K562 (cell line): ENCODE measurements around the gene HDLBP. TPM values are rescaled to one million over a fixed set of nuclear protein-coding genes. Genes with fewer than 3 reads are reported as not detected.

Source experiments
- BRCA1 ChIP-seq, 2 experiments: fragments of 450-650 bp in 1 of 2; sonication (generic) in 1 of 2; formaldehyde crosslinking in 1 of 2; IDR thresholded peaks; 2 replicates each; pipeline versions ENCODE4 v1.5.0 to v1.6.1; 2017 to 2020; ENCODE audit warnings: mild to moderate bottlenecking in 1 of 2, missing genetic modification reagents in 1 of 2
- C11orf30 ChIP-seq: fragments of 450-650 bp; IDR thresholded peaks from 2 replicates; pipeline ENCODE4 v1.6.1; 2016; ENCODE audit warnings: low read depth, mild to moderate bottlenecking
- CXXC5 ChIP-seq: fragments of 250-450 bp; sonication (Bioruptor Pico); IDR thresholded peaks from 2 replicates; pipeline ENCODE4 v1.8.0; 2022; ENCODE audit warnings: inconsistent platforms, mild to moderate bottlenecking, moderate library complexity
- DPF2 ChIP-seq: fragments of 450-650 bp; IDR thresholded peaks from 2 replicates; pipeline ENCODE4 v1.6.1; 2016
- EWSR1 ChIP-seq: fragments of 450-650 bp; IDR thresholded peaks from 2 replicates; pipeline ENCODE4 v1.6.1; 2018; ENCODE audit warnings: borderline replicate concordance, mild to moderate bottlenecking, low read depth, moderate library complexity; ENCODE audit not compliant: partially characterized antibody
- KLF1 ChIP-seq: fragments of 450-650 bp; IDR thresholded peaks from 2 replicates; pipeline ENCODE4 v1.6.1; 2016; ENCODE audit warnings: missing genetic modification characterization, missing compliant biosample characterization
- MCM2 ChIP-seq: fragments of 450-650 bp; IDR thresholded peaks from 2 replicates; pipeline ENCODE4 v1.6.1; 2017; ENCODE audit warnings: low read depth, mild to moderate bottlenecking
- PCBP1 ChIP-seq: fragments of 200-400 bp; formaldehyde crosslinking; IDR thresholded peaks from 2 replicates; pipeline ENCODE4 v1.6.1; 2018; ENCODE audit warnings: mild to moderate bottlenecking, low read depth, low read length; ENCODE audit not compliant: poor library complexity, severe bottlenecking
- POLR2B ChIP-seq: fragments of 450-650 bp; IDR thresholded peaks from 2 replicates; pipeline ENCODE4 v1.6.1; 2018; ENCODE audit warnings: low read depth; ENCODE audit not compliant: partially characterized antibody
- PTRF ChIP-seq: fragments of 450-650 bp; IDR thresholded peaks from 2 replicates; pipeline ENCODE4 v1.6.1; 2016; ENCODE audit warnings: mild to moderate bottlenecking, missing genetic modification characterization, missing compliant biosample characterization
- RBM22 ChIP-seq: fragments of 200-400 bp; formaldehyde crosslinking; IDR thresholded peaks from 2 replicates; pipeline ENCODE4 v1.6.1; 2018; ENCODE audit warnings: low read length, low read depth; ENCODE audit not compliant: poor library complexity, severe bottlenecking
- SRSF9 ChIP-seq: fragments of 200-400 bp; formaldehyde crosslinking; IDR thresholded peaks from 2 replicates; pipeline ENCODE4 v1.6.1; 2017; ENCODE audit warnings: low read depth, low read length, borderline replicate concordance
- TAL1 ChIP-seq: fragments of 450-650 bp; IDR thresholded peaks from 2 replicates; pipeline ENCODE4 v1.6.1; 2016; ENCODE audit warnings: mild to moderate bottlenecking
- U2AF1 ChIP-seq: fragments of 200-400 bp; formaldehyde crosslinking; optimal IDR thresholded peaks from 2 replicates; pipeline ENCODE3; 2017; ENCODE audit warnings: mild to moderate bottlenecking, low read depth, low read length, moderate library complexity
- XRCC3 ChIP-seq: fragments of 450-650 bp; IDR thresholded peaks from 2 replicates; pipeline ENCODE4 v1.6.1; 2017; ENCODE audit warnings: mild to moderate bottlenecking, moderate library complexity
- ZFP30 ChIP-seq: fragments of 250-450 bp; sonication (Bioruptor Pico); IDR thresholded peaks from 2 replicates; pipeline ENCODE4 v1.8.0; 2022; ENCODE audit warnings: moderate library complexity, mild to moderate bottlenecking, inconsistent platforms, borderline replicate concordance
- ZNF75A ChIP-seq: fragments of 450-650 bp; formaldehyde crosslinking; IDR thresholded peaks from 2 replicates; pipeline ENCODE4 v1.4.0; 2020; ENCODE audit warnings: mild to moderate bottlenecking
- ZNF76 ChIP-seq: fragments of 250-450 bp; sonication (Bioruptor Pico); IDR thresholded peaks from 2 replicates; pipeline ENCODE4 v1.4.0; 2020; ENCODE audit warnings: mild to moderate bottlenecking, moderate library complexity, borderline replicate concordance
- ZNF830 ChIP-seq: fragments of 250-450 bp; sonication (Bioruptor Pico); IDR thresholded peaks from 2 replicates; pipeline ENCODE4 v1.5.0; 2021; ENCODE audit warnings: mild to moderate bottlenecking
- polyA plus RNA-seq, 8 experiments: library from polyadenylated mRNA; depleted of rRNA in 4 of 8; stranded (reverse) in 5 of 8; unstranded in 3 of 8; fragments of >200 nt; fragmentation: Nextera tagmentation in 2 of 8; fragmentation: Illumina TruSeq in 1 of 8; extraction: Ambion mirVana in 2 of 8; extraction: Trizol in 1 of 8; gene quantifications; 2 replicates each; pipeline versions ENCODE4 v1.2.1 to v1.2.3, GENCODE V29; 2011 to 2014; ENCODE audit warnings: inconsistent platforms in 1 of 8, missing spikeins in 1 of 8
- total RNA-seq, 7 experiments: library from RNA; depleted of rRNA in 6 of 7; stranded (reverse); fragments of >200 nt in 6 of 7; fragmentation: Illumina TruSeq in 2 of 7; extraction: Trizol in 2 of 7; gene quantifications; 2 replicates each; pipeline versions ENCODE4 v1.2.1 to v1.2.3, GENCODE V29; 2011 to 2021; ENCODE audit warnings: low replicate concordance in 1 of 7
- TF ChIP-seq, protein P1 (sequence below): fragments of 200-400 bp; formaldehyde crosslinking; IDR thresholded peaks from 2 replicates; pipeline ENCODE4 v1.6.1; 2017; ENCODE audit warnings: mild to moderate bottlenecking, low read depth, low read length, moderate library complexity
- TF ChIP-seq, protein P2 (sequence below): fragments of 200-800 bp; sonication (Bioruptor generic); IDR thresholded peaks from 2 replicates; pipeline ENCODE4 v1.6.1; 2017; ENCODE audit warnings: missing genetic modification characterization, missing compliant biosample characterization
- TF ChIP-seq, protein P3 (sequence below): fragments of 250-450 bp; sonication (Bioruptor Pico); IDR thresholded peaks from 2 replicates; pipeline ENCODE4 v1.4.0; 2020; ENCODE audit warnings: mild to moderate bottlenecking, moderate library complexity, borderline replicate concordance

The HDLBP gene
- total and polyA plus RNA-seq, 9 of the 15 experiments (the other 6 are each of a cell fraction or from before 2014, with no cell fraction given): 24.4 to 378 (median 146) TPM

DNA sequence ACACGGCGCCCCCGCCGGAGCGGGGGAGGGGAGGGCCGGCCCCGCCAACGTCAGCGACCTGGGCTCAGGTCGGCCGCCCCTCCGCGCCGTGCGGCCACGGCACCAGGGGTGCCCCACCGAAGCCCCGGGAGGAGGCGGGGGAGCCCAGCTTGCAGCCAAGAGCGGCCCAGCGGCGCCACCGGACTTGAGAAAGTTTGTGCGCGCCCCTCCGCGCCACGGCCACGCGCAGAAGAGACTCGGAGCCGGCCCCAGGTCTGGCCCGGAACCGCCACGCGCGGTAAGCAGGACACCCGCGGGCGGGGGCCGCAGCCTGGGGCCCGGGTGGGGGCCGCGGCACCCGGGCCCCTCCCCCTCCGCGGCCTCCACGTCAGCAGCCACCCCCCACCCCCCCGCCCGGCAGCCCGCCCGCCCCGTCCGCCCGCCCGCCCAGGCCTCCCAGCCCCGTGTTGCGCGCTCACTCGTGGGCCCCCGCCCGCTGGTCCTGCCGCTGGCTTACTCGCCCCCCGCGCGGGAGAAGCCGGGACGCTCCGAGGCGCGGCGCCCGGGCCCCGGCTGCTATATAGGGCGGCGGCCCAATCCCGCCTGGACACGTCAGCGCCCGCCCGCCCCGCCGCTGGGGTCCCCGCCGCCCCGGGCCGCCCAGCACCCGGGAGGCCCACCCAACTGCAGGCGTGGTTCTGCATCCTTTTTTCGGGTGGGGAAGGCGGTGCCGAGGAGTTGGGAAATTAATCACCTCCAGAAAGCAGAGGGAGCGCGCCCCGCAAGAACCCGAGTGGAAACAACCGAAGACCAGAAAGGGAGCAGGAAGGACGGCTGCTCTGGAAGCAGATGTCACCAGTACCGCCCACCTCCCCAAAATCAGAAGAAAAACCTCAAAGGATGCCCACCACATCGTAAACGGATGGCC lies 42.9 kb downstream of the HDLBP start (continued):
- TF ChIP-seq, protein P1, sequence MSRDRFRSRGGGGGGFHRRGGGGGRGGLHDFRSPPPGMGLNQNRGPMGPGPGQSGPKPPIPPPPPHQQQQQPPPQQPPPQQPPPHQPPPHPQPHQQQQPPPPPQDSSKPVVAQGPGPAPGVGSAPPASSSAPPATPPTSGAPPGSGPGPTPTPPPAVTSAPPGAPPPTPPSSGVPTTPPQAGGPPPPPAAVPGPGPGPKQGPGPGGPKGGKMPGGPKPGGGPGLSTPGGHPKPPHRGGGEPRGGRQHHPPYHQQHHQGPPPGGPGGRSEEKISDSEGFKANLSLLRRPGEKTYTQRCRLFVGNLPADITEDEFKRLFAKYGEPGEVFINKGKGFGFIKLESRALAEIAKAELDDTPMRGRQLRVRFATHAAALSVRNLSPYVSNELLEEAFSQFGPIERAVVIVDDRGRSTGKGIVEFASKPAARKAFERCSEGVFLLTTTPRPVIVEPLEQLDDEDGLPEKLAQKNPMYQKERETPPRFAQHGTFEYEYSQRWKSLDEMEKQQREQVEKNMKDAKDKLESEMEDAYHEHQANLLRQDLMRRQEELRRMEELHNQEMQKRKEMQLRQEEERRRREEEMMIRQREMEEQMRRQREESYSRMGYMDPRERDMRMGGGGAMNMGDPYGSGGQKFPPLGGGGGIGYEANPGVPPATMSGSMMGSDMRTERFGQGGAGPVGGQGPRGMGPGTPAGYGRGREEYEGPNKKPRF: no peak
- TF ChIP-seq CXXC5: no peak
- no peak for TF ChIP-seq TAL1
- TF ChIP-seq ZNF76: no peak
- no peak for TF ChIP-seq U2AF1
- no peak for TF ChIP-seq ZNF830 (CRISPR knock-in tag)
- TF ChIP-seq, protein P2, sequence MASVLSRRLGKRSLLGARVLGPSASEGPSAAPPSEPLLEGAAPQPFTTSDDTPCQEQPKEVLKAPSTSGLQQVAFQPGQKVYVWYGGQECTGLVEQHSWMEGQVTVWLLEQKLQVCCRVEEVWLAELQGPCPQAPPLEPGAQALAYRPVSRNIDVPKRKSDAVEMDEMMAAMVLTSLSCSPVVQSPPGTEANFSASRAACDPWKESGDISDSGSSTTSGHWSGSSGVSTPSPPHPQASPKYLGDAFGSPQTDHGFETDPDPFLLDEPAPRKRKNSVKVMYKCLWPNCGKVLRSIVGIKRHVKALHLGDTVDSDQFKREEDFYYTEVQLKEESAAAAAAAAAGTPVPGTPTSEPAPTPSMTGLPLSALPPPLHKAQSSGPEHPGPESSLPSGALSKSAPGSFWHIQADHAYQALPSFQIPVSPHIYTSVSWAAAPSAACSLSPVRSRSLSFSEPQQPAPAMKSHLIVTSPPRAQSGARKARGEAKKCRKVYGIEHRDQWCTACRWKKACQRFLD (CRISPR knock-in tag): no peak
- TF ChIP-seq BRCA1 (IDR thresholded peaks at IDR 0.05): no peak
- TF ChIP-seq BRCA1 (CRISPR knock-in tag; IDR thresholded peaks at IDR 0.05): no peak
- no peak for TF ChIP-seq KLF1
- TF ChIP-seq MCM2: no peak
- no peak for TF ChIP-seq ZNF75A (CRISPR knock-in tag)
- TF ChIP-seq POLR2B: no peak
- no peak for TF ChIP-seq EWSR1
- no peak for TF ChIP-seq XRCC3
- TF ChIP-seq, protein P3, sequence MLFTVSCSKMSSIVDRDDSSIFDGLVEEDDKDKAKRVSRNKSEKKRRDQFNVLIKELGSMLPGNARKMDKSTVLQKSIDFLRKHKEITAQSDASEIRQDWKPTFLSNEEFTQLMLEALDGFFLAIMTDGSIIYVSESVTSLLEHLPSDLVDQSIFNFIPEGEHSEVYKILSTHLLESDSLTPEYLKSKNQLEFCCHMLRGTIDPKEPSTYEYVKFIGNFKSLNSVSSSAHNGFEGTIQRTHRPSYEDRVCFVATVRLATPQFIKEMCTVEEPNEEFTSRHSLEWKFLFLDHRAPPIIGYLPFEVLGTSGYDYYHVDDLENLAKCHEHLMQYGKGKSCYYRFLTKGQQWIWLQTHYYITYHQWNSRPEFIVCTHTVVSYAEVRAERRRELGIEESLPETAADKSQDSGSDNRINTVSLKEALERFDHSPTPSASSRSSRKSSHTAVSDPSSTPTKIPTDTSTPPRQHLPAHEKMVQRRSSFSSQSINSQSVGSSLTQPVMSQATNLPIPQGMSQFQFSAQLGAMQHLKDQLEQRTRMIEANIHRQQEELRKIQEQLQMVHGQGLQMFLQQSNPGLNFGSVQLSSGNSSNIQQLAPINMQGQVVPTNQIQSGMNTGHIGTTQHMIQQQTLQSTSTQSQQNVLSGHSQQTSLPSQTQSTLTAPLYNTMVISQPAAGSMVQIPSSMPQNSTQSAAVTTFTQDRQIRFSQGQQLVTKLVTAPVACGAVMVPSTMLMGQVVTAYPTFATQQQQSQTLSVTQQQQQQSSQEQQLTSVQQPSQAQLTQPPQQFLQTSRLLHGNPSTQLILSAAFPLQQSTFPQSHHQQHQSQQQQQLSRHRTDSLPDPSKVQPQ (CRISPR knock-in tag): no peak
- no peak for TF ChIP-seq PTRF (tag)
- TF ChIP-seq C11orf30: no peak
- no peak for TF ChIP-seq DPF2
- no peak for TF ChIP-seq SRSF9
- TF ChIP-seq RBM22: peak; percentile 30
- no peak for TF ChIP-seq ZFP30 (CRISPR knock-in tag)
- TF ChIP-seq PCBP1: no peak
